WERI-Rb-1 (cell line): ENCODE measurements around the gene TMEM187.

Source experiments
- DNase-seq: peaks from one replicate; pipeline ENCODE4 v3.0.0-alpha.2; 2020
- H3K27ac ChIP-seq: fragments of 250-450 bp; sonication (Bioruptor Pico); 2 replicates; pipeline ENCODE4 v1.5.1; 2020; ENCODE audit warnings: mild to moderate bottlenecking, moderate library complexity
- H3K27me3 ChIP-seq: fragments of 250-450 bp; sonication (Bioruptor Pico); 2 replicates; pipeline ENCODE4 v1.5.1; 2021; ENCODE audit warnings: mild to moderate bottlenecking, low read depth, moderate library complexity; ENCODE audit not compliant: insufficient read depth, severe bottlenecking
- H3K36me3 ChIP-seq: fragments of 250-450 bp; sonication (Bioruptor Pico); 2 replicates; pipeline ENCODE4 v1.5.1; 2020; ENCODE audit warnings: mild to moderate bottlenecking, moderate library complexity
- H3K4me3 ChIP-seq: 2 replicates; pipeline ENCODE4 v1.5.1; 2011; ENCODE audit warnings: low read depth, mild to moderate bottlenecking, control low read depth, low read length
- H3K9me3 ChIP-seq: fragments of 250-450 bp; sonication (Bioruptor Pico); 2 replicates; pipeline ENCODE4 v1.5.1; 2021; ENCODE audit warnings: mild to moderate bottlenecking, moderate library complexity; ENCODE audit not compliant: severe bottlenecking
- TF ChIP-seq, protein P1 (sequence below): IDR thresholded peaks from 2 replicates; pipeline ENCODE4 v1.5.1; 2011; ENCODE audit warnings: low read depth, mild to moderate bottlenecking, control low read depth, inconsistent platforms, low read length

Gene TMEM187

DNA sequence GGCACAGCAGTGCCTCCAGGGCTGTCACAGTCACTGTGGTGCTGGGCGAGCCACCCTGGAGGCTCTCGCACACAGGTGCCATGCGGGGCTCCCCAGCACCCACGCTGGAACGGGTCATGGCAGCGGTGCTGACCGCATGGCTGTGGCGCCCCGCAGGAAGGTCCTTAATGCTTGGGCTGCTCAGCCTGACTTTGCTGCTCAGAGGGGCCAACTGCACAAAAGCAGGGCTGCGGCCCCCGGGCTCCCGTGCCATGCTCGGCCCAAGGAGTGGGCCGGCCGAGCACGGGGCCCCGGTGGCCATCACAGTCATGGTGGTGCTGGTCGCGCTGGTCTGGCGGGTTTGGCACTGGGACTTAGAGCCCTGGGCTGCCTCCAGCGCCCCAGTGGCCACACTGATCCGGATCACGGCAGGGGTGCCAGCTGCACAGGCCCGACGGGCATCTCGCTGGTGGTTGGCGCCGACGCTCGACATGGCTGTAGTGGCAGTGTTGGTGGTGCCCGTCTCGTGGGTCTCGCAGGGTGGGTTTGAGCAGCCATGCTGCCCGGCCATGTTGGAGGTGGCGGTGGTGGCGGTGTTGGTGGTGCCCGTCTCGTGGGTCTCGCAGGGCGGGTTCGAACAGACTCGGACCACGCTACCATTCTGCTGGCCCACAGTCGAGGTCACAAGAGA is 17.9 kb upstream of the TMEM187 start:
- TF ChIP-seq, protein P1, sequence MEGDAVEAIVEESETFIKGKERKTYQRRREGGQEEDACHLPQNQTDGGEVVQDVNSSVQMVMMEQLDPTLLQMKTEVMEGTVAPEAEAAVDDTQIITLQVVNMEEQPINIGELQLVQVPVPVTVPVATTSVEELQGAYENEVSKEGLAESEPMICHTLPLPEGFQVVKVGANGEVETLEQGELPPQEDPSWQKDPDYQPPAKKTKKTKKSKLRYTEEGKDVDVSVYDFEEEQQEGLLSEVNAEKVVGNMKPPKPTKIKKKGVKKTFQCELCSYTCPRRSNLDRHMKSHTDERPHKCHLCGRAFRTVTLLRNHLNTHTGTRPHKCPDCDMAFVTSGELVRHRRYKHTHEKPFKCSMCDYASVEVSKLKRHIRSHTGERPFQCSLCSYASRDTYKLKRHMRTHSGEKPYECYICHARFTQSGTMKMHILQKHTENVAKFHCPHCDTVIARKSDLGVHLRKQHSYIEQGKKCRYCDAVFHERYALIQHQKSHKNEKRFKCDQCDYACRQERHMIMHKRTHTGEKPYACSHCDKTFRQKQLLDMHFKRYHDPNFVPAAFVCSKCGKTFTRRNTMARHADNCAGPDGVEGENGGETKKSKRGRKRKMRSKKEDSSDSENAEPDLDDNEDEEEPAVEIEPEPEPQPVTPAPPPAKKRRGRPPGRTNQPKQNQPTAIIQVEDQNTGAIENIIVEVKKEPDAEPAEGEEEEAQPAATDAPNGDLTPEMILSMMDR: no peak
- Histone ChIP-seq H3K27ac (no peak overlapping the region), H3K4me3 (no peak overlapping the region), H3K36me3 (peaks cover 100% of the 10 kb centered on the region), H3K27me3 (peaks cover 59% of the 10 kb centered on the region), H3K9me3 (no peaks in the 10 kb centered on the region)
- DNase-seq: no peak

- H3K9me3 ChIP-seq: no peaks in the 10 kb centered on the region
Measured at GRCh38 chrX:153955228-153955732, 17.3 kb upstream of the TMEM187 start.

GRCh38 chrX:153956044-153956907 is 16.3 kb upstream of the TMEM187 start:
- Histone ChIP-seq H3K9me3 (no peaks in the 10 kb centered on the region), H3K4me3 (no peak overlapping the region), H3K36me3 (peaks cover 100% of the 10 kb centered on the region), H3K27me3 (peaks cover 54% of the 10 kb centered on the region), H3K27ac (no peak overlapping the region)
- TF ChIP-seq, protein P1: no peak
- DNase-seq: no peak

More at GRCh38 chrX:153955228-153955732, 17.3 kb upstream of the TMEM187 start:
- DNase-seq: no peak
- Histone ChIP-seq H3K27ac (no peak overlapping the region), H3K27me3 (peaks cover 59% of the 10 kb centered on the region), H3K4me3 (no peak overlapping the region), H3K36me3 (peaks cover 100% of the 10 kb centered on the region)
- TF ChIP-seq, protein P1: no peak

DNA sequence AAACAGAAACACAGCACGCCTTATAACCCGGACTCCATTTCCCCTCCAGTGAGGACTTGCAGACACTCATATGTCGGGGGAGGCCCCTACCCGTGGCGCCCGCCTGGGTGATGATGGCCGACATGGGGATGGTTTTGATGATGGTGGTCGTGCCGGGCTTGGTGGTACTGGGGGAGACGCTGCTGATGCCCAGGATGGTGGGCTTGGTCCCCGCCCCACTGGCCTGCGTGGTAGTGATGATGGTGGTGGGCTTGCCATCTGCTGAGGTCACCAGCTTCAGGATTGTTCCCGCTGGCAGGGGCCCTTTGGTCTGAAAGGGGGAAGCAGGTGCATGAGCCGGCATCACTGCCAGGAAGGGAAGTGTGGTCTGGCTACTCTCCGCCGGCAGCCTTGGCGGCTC is 15.3 kb upstream of the TMEM187 start:
- Histone ChIP-seq H3K4me3 (no peak overlapping the region), H3K27me3 (peaks cover 54% of the 10 kb centered on the region), H3K27ac (no peak overlapping the region), H3K9me3 (no peaks in the 10 kb centered on the region), H3K36me3 (peaks cover 100% of the 10 kb centered on the region)
- TF ChIP-seq, protein P1: no peak
- DNase-seq: no peak

DNA sequence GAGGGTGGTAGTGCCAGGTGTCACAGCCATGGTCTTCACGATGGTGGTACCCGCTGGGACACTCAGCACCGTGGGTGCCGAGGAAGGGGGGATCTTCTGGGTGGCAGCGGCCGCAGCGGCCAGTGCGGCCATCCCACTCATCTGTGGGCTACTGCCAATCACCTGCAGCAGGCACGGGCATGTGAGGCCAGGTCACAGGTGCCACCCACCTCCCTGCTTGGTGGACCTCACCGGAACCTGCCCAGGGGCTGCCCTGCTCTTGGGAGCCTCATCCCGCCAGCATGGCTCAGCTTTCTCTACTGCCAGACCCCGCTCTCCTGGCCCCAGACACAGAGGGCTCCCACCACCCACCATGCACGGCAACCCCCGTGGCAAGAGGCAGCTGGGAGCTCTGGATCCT is 13.9 kb upstream of the TMEM187 start:
- H3K27ac ChIP-seq: no peak overlapping the region; the same call in 1 of the 2 replicates
- no peak for DNase-seq
- no peaks in the 10 kb centered on the region for H3K9me3 ChIP-seq
- TF ChIP-seq, protein P1: no peak
- peaks cover 54% of the 10 kb centered on the region for H3K27me3 ChIP-seq
- H3K36me3 ChIP-seq: peaks cover 100% of the 10 kb centered on the region
- no peak overlapping the region for H3K4me3 ChIP-seq
